Lower leg skin (tissue), 3 donors: ENCODE data around the gene INAVA.

Experiments
- CTCF ChIP-seq, 3 donors: fragments of 450-650 bp; IDR thresholded peaks; one replicate each; pipeline ENCODE4 v1.5.1; 2016; ENCODE audit warnings: antibody characterized with exemption in 3 of 3, mild to moderate bottlenecking in 3 of 3, moderate library complexity in 2 of 3
- POLR2A ChIP-seq, 2 donors: fragments of 450-650 bp; IDR thresholded peaks; one replicate each; pipeline ENCODE4 v1.6.1; 2016 to 2017; ENCODE audit warnings: antibody characterized with exemption in 2 of 2, mild to moderate bottlenecking in 1 of 2, moderate library complexity in 1 of 2

GRCh38 chr1:200908191-200908868 is 13.6 kb downstream of the INAVA start:
- TF ChIP-seq CTCF (IDR thresholded peaks at IDR 0.05) (no peak), POLR2A (IDR thresholded peaks at IDR 0.05) (no peak)
